ENCODE data around the gene LURAP1L. TPM values are rescaled to one million over a fixed set of nuclear protein-coding genes. Genes with fewer than 3 reads are reported as not detected.

Gene LURAP1L
- total RNA-seq, 2 experiments from 2014 or later = not detected

- no peaks in the 10 kb centered on the region for H3K79me2 ChIP-seq (ENCODE audit: insufficient read depth, low read depth, low read length)
- no peak overlapping the region for H3K4me3 ChIP-seq (ENCODE audit: low read depth, low read length, poor library complexity, severe bottlenecking)
- no peaks in the 10 kb centered on the region for H3K9me3 ChIP-seq (ENCODE audit: low read length)
- H2AFZ ChIP-seq (ENCODE audit: low read length) = no peak overlapping the region
- H4K20me1 ChIP-seq (ENCODE audit: insufficient read depth, low read length) = no peaks in the 10 kb centered on the region
- ChIA-PET CTCF (ENCODE audit: unreplicated experiment) (no interaction called here), POLR2A (interaction anchor here (1.0 to 1.1 kb wide), 2 partner anchors 9 to 14 kb away, joined by 4 read pairs; no protein-coding TSS in a partner anchor)
- no peaks in the 10 kb centered on the region for H3K36me3 ChIP-seq (ENCODE audit: insufficient read depth, low read length)
- no peak overlapping the region for H3K27ac ChIP-seq (ENCODE audit: low read depth, low read length, poor library complexity, severe bottlenecking)
- H3K4me1 ChIP-seq (ENCODE audit: insufficient read depth, low read length, poor library complexity, severe bottlenecking) = no peaks in the 10 kb centered on the region
- TF ChIP-seq EZH2phosphoT487 (IDR thresholded peaks at IDR 0.05; ENCODE audit: borderline replicate concordance, low read depth, low read length) = no peak
- no peak for TF ChIP-seq CTCF (conservative IDR thresholded peaks at IDR 0.05; ENCODE audit: low read length)
- no peak for DNase-seq (ENCODE audit: low spot score)
- intact Hi-C loops (cut with micrococcal nuclease; ENCODE audit: unreplicated experiment) = no loop called here
- H3K9me2 ChIP-seq (ENCODE audit: insufficient read depth, low read length) = no peaks in the 10 kb centered on the region
- no peak overlapping the region for H3K4me2 ChIP-seq (ENCODE audit: low read length)
- no TSS peak for BruUV-seq (replicated peaks)
These were observed 26.8 kb downstream of the LURAP1L start for GRCh38 chr9:12801663-12802062.

- Histone ChIP-seq H2AFZ (ENCODE audit: low read length) (no peak overlapping the region), H3K36me3 (ENCODE audit: insufficient read depth, low read length) (no peaks in the 10 kb centered on the region), H3K9me2 (ENCODE audit: insufficient read depth, low read length) (no peaks in the 10 kb centered on the region), H3K4me3 (ENCODE audit: low read depth, low read length, poor library complexity, severe bottlenecking) (no peak overlapping the region), H3K27ac (ENCODE audit: low read depth, low read length, poor library complexity, severe bottlenecking) (no peak overlapping the region), H4K20me1 (ENCODE audit: insufficient read depth, low read length) (no peaks in the 10 kb centered on the region), H3K9me3 (ENCODE audit: low read length) (no peaks in the 10 kb centered on the region), H3K79me2 (ENCODE audit: insufficient read depth, low read depth, low read length) (no peaks in the 10 kb centered on the region), H3K4me1 (ENCODE audit: insufficient read depth, low read length, poor library complexity, severe bottlenecking) (no peaks in the 10 kb centered on the region), H3K4me2 (ENCODE audit: low read length) (no peak overlapping the region)
- ChIA-PET POLR2A (interaction anchor here (0.9 kb wide), 1 partner anchor 18 kb away, joined by 9 read pairs; no protein-coding TSS in a partner anchor), CTCF (ENCODE audit: unreplicated experiment) (no interaction called here)
- TF ChIP-seq CTCF (conservative IDR thresholded peaks at IDR 0.05; ENCODE audit: low read length) (no peak), EZH2phosphoT487 (IDR thresholded peaks at IDR 0.05; ENCODE audit: borderline replicate concordance, low read depth, low read length) (no peak)
- no TSS peak for BruUV-seq (replicated peaks)
- intact Hi-C loops (cut with micrococcal nuclease; ENCODE audit: unreplicated experiment) = no loop called here
- no peak for DNase-seq (ENCODE audit: low spot score)
These were observed 27.3 kb downstream of the LURAP1L start for GRCh38 chr9:12802093-12802492.

GRCh38 chr9:12808569-12808968, 33.7 kb downstream of the LURAP1L start:
- no peak overlapping the region for H3K4me2 ChIP-seq (ENCODE audit: low read length)
- TF ChIP-seq EZH2phosphoT487 (IDR thresholded peaks at IDR 0.05; ENCODE audit: borderline replicate concordance, low read depth, low read length) = no peak
- no peak for TF ChIP-seq CTCF (conservative IDR thresholded peaks at IDR 0.05; ENCODE audit: low read length)
- no peaks in the 10 kb centered on the region for H3K9me2 ChIP-seq (ENCODE audit: insufficient read depth, low read length)
- H3K27ac ChIP-seq (ENCODE audit: low read depth, low read length, poor library complexity, severe bottlenecking) = no peak overlapping the region
- CTCF ChIA-PET (ENCODE audit: unreplicated experiment) = no interaction called here
- H2AFZ ChIP-seq (ENCODE audit: low read length) = no peak overlapping the region
- no peaks in the 10 kb centered on the region for H3K79me2 ChIP-seq (ENCODE audit: insufficient read depth, low read depth, low read length)
- POLR2A ChIA-PET = interaction anchor here (1.0 to 1.1 kb wide), 2 partner anchors 10 to 20 kb away, joined by 3 read pairs; no protein-coding TSS in a partner anchor
- no peaks in the 10 kb centered on the region for H3K9me3 ChIP-seq (ENCODE audit: low read length)
- H4K20me1 ChIP-seq (ENCODE audit: insufficient read depth, low read length) = no peaks in the 10 kb centered on the region
- no peaks in the 10 kb centered on the region for H3K4me1 ChIP-seq (ENCODE audit: insufficient read depth, low read length, poor library complexity, severe bottlenecking)
- H3K36me3 ChIP-seq (ENCODE audit: insufficient read depth, low read length) = no peaks in the 10 kb centered on the region
- BruUV-seq (replicated peaks) = no TSS peak
- DNase-seq (ENCODE audit: low spot score) = no peak
- intact Hi-C loops (cut with micrococcal nuclease; ENCODE audit: unreplicated experiment) = no loop called here
- no peak overlapping the region for H3K4me3 ChIP-seq (ENCODE audit: low read depth, low read length, poor library complexity, severe bottlenecking)

All from OCI-LY7 (cell line).